Loucy (cell line): ENCODE measurements around the gene DMXL2.

Experiments used
- CTCF ChIP-seq: fragments of 200-600 bp; sonication (generic); conservative IDR thresholded peaks from 2 replicates; pipeline ENCODE4 v1.5.1; 2014; ENCODE audit warnings: mild to moderate bottlenecking, antibody characterized with exemption, low read length
- EZH2phosphoT487 ChIP-seq: fragments of 200-600 bp; IDR thresholded peaks from 2 replicates; pipeline ENCODE4 v1.6.1; 2018; ENCODE audit warnings: antibody characterized with exemption, mild to moderate bottlenecking, moderate library complexity, borderline replicate concordance

- TF ChIP-seq CTCF (no peak), EZH2phosphoT487 (no peak)
Measured at GRCh38 chr15:51416129-51416528, 206.4 kb downstream of the DMXL2 start.
